Fibroblast of pulmonary artery (primary cell): Measurements from ENCODE around the gene ID2.

Experiments used
- DNase-seq: peaks from one replicate; pipeline ENCODE4 v3.0.0-alpha.2; 2010; ENCODE audit warnings: low read depth
- H3K4me3 ChIP-seq: replicated peaks from 2 replicates; pipeline ENCODE4 v1.5.1; 2011; ENCODE audit warnings: low read depth, mild to moderate bottlenecking, control low read depth, low read length, moderate library complexity
- CTCF ChIP-seq: IDR thresholded peaks from 2 replicates; pipeline ENCODE4 v1.5.1; 2011; ENCODE audit warnings: mild to moderate bottlenecking, control low read depth, low read length, inconsistent platforms; ENCODE audit errors: missing control alignments

The ID2 gene

GRCh38 chr2:8648441-8649213 is 33.2 kb upstream of the ID2 start:
- no peak for DNase-seq
- H3K4me3 ChIP-seq, result no peak overlapping the region
- no peak for TF ChIP-seq CTCF

- DNase-seq, result no peak
- TF ChIP-seq CTCF, result no peak
- H3K4me3 ChIP-seq, result no peak overlapping the region
Observed at GRCh38 chr2:8649718-8650117, 32.1 kb upstream of the ID2 start.

GRCh38 chr2:8650256-8650655 is 31.6 kb upstream of the ID2 start:
- no peak for TF ChIP-seq CTCF
- no peak overlapping the region for H3K4me3 ChIP-seq
- DNase-seq, result no peak

- no peak for TF ChIP-seq CTCF
Observed at GRCh38 chr2:8652774-8653426, 29.0 kb upstream of the ID2 start.

GRCh38 chr2:8653485-8653884 is 28.4 kb upstream of the ID2 start:
- no peak for DNase-seq
- TF ChIP-seq CTCF, result no peak
- no peak overlapping the region for H3K4me3 ChIP-seq

More at GRCh38 chr2:8652774-8653426, 29.0 kb upstream of the ID2 start:
- DNase-seq, result no peak
- H3K4me3 ChIP-seq, result no peak overlapping the region

- TF ChIP-seq CTCF, result no peak
- no peak for DNase-seq
- no peak overlapping the region for H3K4me3 ChIP-seq
Observed at GRCh38 chr2:8654041-8654440, 27.8 kb upstream of the ID2 start.

- H3K4me3 ChIP-seq, result no peak overlapping the region
- no peak for DNase-seq
- no peak for TF ChIP-seq CTCF
Observed at GRCh38 chr2:8654483-8654882, 27.4 kb upstream of the ID2 start.
